Stimulated activated CD8-positive, alpha-beta memory T cell treated with anti-CD3 and anti-CD28 coated beads, Interleukin-12 subunit alpha, Interleukin-12 subunit beta, amount 100 ng/mL, for 4 hours (primary cell): ENCODE results near the gene ING5.
"Not testable (repeated sequence)": the region's sequence is repeated elsewhere in the genome, so short reads cannot be mapped to it uniquely, and the experiment has no call there.

Experiments
- DNase-seq: peaks from one replicate; pipeline ENCODE4 v3.0.0-alpha.2; 2020; ENCODE audit warnings: low read depth

Gene ING5

DNA sequence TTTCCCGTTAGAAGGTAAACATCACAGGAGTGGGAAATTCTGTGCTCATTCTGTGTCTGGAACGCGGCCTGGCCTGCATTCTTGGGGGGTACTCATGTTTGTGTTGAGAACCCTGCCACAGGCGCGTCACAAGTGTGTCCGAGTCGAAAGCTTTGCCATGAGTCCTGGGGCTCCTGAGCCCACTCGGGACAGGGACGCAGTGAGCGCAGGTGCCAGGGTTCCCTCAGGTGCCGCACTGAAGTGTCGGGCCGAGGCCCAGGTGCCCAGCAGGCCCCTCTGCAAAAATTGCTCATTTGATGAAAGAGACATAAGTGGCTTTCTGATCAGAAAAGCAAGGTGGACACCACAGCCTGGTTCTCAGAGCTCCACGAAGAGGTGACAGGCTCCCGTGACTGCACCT is 37.3 kb downstream of the ING5 start:
- DNase-seq: no peak

DNA sequence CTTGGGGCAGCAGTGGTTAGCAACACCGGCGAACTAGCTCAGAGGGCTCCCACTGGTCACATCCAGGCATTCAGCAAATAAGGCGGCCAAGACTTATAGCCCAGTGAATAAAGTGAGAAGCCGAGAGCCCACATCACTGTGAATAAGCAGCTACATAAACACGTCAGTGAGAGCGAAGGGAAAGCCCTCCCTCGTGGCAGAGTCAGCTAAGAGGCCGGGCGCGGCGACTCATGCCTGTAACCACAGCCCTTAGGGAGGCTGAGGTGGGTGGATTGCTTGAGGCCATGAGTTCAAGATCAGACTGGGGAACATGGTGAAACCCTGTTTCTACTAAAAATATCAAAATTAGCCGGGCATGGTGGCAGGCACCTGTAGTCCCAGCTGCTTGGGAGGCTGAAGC is 37.8 kb downstream of the ING5 start:
- DNase-seq: peak; percentile 33

DNA sequence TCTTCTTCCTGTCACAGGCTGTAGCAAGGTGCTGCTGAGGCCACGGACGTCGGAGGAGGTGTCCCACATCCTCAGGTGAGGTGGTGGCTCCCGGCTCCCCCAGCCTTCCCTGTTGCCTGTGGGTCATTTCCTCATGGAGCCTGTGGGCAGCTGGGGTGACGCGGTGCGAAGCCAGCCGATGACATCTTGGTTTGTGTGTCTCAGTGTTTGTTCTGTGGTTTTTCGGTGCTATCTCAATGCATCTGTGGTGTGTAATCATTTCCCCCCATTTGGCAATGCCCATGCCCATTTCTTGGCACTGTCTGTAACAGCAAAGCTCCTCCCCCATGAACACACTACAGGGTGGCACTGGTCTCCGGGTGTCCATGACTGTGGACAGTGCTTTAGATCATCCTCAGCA is 39.2 kb downstream of the ING5 start:
- DNase-seq: peak; percentile 19

GRCh38 chr2:241742320-241742939 is 40.6 kb downstream of the ING5 start:
- DNase-seq: no peak

DNA sequence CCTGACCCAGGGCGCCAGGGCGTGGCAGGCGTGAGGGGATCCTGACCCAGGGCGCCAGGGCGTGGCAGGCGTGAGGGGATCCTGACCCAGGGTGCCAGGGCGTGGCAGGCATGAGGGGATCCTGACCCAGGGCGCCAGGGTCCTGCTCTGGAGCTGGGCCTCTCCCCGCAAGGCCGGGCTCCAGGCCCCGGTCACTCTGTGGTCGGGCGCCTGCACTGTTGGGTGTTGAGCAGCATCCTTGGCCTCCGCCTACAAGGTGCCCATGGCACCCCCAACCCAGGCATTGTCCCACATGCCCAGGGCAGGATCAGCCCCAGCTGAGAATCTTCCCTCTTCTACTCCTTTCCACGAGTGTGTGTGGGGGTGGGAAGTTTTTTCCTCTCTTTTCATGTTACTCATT is 41.2 kb downstream of the ING5 start:
- not testable (repeated sequence) for DNase-seq

GRCh38 chr2:241743620-241744019 is 41.8 kb downstream of the ING5 start:
- no peak for DNase-seq

GRCh38 chr2:241744028-241744754 is 42.4 kb downstream of the ING5 start:
- no peak for DNase-seq

DNA sequence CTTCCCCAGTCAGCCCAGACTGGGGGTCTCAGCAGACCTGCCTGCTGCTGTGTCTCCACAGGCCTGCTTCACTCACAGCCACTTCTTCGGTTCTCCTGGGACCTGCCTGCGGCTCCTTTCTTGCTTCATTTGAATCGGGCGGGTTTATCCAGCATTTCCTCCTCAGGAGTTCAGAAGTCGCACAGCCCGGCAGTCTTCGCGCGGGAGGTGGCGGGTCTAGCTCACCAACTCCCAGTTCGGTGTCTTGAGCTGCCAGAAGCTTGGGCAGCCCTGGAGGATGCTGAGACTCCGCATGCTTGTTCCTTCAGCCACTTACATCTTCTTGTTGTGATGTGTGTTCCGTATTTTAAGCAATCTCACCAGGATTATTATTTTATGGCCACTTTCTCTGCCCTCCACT is 43.4 kb downstream of the ING5 start:
- no peak for DNase-seq

DNA sequence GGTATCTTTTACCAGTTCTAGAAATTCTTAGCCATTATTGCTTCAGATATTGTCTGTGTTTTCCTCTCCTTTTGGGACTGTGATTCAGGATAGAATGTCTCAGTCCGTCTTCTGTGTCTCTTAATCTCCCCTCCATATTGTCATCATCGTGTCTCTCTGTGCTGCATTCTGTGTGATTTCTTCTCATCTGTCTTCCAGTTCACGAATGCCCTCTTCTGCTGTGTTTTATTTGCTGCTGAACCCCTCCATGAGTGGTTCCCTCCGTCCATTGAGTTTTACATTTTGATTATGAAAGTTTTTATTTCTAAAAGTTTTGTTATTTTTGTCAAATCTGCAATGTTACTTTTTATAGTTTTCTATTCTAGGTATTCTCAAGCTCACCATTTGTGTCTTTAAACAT is 44.2 kb downstream of the ING5 start:
- no peak for DNase-seq

GRCh38 chr2:241748468-241749256 is 46.8 kb downstream of the ING5 start:
- no peak for DNase-seq

DNA sequence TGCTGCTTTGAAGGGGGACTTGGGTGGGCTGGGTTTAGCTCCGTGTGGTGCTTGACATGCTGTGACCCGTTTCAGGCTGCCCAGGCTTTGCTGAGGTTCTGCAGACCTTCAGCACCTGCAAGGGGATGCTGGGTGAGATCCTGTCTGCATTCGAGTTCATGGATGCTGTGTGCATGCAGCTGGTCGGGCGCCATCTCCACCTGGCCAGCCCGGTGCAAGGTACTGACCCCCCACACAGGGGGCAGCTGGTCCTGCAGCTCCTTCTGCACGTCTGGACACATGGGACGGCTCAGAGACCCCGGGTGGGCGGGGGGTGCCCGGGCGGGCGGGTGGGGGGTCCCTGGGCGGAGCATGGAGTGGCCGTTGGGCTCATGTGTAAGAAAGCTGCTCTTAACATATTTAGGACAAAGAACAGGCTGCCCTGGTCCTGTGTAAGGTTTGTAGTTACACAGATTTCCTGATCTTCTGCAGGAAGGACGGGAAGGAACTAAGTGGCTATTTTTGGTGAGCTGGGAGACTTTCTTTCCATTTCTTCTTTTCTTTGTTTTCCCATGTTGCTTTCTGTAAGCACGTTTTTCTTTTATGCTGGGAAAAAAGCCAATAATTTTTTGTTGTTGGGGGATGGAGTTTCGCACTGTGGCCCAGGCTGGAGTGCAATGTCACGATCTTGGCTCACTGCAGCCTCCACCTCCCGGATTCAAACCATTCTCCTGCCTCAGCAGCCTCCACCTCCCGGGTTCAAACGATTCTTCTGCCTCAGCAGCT is 48.4 kb downstream of the ING5 start:
- DNase-seq: no peak

DNA sequence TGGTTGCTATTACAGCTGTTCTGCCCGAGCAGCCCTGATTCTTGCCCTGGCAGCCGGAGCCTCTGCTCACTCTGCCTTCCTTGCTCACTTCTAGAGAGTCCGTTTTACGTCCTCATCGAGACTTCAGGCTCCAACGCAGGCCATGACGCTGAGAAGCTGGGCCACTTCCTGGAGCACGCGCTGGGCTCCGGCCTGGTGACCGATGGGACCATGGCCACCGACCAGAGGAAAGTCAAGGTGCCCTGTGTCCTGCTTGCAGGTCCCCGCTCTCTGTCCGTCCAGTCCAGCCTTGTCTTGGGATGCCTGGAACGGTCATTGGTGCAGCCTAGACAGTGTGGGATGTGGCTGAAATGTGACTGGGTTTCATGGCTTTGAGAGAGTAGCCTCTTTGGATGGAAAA is 49.3 kb downstream of the ING5 start:
- no peak for DNase-seq

- DNase-seq: no peak
Measured at GRCh38 chr2:241751776-241752175, 49.9 kb downstream of the ING5 start.

GRCh38 chr2:241752253-241752652 is 50.4 kb downstream of the ING5 start:
- DNase-seq: no peak

DNA sequence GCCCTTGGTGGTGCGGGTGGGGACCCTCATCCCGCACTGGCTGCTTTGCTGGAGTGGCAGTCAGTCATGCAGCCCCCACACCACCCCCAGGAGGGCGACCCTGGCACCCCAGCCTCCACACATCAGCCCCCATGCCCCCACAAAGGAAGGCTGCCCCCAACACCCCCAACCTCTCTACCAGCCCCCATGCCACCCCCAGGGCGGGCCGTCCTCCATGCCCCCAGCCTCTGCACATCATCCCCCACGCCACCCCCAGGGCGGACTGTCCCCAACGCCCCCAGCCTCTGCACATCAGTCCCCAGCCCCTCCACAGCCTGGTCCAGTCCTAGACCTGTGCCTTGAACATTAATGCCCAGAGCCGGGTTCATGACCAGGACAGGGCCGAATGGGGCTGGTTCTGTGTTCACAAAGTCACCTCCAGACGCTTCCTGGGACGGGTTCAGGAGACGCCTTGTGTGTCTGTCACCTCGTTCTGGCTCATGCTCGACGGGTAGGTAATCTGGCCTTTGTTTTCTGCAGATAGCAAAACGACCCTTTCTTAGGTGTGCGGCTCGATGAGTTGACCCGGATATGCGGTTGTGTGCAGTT is 50.9 kb downstream of the ING5 start:
- DNase-seq: no peak

DNA sequence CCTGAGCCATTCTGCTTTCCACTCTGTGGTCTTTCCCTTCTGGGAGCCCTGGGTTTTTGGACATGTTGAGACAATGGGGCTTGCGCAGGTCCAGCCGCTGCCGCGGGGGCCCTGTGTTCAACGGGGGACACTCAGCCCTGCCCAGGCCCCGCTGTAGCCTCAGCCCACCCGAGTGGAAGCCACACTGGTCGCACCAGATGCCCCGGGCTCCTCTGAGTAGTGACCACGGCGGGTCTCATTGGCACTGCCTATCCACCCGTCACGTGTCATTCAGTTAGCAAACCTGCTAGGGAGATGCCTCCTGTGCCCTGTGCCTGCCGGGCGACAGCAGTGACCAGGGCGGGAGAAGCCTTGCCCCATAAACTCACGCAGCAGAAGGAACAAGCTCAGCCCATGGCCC is 51.7 kb downstream of the ING5 start:
- no peak for DNase-seq

- DNase-seq: no peak
Measured at GRCh38 chr2:241754042-241754441, 52.2 kb downstream of the ING5 start.

- DNase-seq: no peak
Measured at GRCh38 chr2:241755166-241755565, 53.3 kb downstream of the ING5 start.

- no peak for DNase-seq
Measured at GRCh38 chr2:241755777-241756176, 53.9 kb downstream of the ING5 start.

DNA sequence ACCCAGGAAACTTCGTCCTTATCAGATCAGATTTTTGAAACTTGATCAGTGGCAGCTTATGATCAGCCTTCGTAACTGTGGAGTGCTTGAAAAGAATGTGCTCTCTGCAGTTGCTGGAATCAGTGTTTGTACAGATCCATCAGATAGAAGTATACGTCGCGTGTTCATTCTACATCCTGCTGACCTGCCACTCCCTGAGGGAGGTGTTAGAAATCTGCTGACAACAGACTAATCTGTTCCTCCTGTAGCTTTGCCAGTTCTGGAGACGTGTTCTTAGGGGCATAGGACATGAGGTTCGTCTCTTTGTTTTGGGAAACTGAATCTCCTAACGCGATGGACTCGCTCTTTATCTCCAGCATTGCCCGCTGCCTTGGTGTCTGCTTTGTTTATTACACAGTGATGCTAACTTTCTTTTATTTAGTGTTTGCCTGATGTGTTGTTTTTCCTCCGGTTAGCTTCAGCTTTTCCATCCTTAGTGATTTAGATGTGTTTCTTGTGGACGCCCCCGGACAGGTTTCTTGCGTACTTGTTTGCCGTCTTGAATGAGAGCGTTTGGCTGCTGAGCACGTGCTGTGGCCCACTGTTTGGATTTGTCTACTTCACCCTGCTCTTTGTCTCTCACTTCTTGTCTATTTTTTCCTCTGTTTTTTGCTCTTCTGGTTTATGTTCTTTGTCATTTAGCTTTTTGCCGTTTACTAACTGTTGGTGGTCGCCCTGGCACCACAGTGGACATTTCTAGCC is 57.4 kb downstream of the ING5 start:
- no peak for DNase-seq

- DNase-seq: not testable (repeated sequence)
Measured at GRCh38 chr2:241759893-241760292, 58.1 kb downstream of the ING5 start.
